GM19467 (cell line): Measurements from ENCODE around the gene DIDO1.
"Not testable (repeated sequence)": the region's sequence is repeated elsewhere in the genome, so short reads cannot be mapped to it uniquely, and the experiment has no call there.

ENCODE experiments used
- ATAC-seq: cut with Tn5 transposase; IDR thresholded peaks from one replicate; pipeline ENCODE4 v1.9.1; 2021; ENCODE audit warnings: mild to moderate bottlenecking, moderate library complexity; ENCODE audit not compliant: unreplicated experiment

Gene DIDO1

GRCh38 chr20:62881662-62882395, 44.5 kb downstream of the DIDO1 start:
- no peak for ATAC-seq

- no peak for ATAC-seq
Observed at GRCh38 chr20:62880935-62881661, 45.2 kb downstream of the DIDO1 start.

- no peak for ATAC-seq
Observed at GRCh38 chr20:62880147-62880934, 46.0 kb downstream of the DIDO1 start.

DNA sequence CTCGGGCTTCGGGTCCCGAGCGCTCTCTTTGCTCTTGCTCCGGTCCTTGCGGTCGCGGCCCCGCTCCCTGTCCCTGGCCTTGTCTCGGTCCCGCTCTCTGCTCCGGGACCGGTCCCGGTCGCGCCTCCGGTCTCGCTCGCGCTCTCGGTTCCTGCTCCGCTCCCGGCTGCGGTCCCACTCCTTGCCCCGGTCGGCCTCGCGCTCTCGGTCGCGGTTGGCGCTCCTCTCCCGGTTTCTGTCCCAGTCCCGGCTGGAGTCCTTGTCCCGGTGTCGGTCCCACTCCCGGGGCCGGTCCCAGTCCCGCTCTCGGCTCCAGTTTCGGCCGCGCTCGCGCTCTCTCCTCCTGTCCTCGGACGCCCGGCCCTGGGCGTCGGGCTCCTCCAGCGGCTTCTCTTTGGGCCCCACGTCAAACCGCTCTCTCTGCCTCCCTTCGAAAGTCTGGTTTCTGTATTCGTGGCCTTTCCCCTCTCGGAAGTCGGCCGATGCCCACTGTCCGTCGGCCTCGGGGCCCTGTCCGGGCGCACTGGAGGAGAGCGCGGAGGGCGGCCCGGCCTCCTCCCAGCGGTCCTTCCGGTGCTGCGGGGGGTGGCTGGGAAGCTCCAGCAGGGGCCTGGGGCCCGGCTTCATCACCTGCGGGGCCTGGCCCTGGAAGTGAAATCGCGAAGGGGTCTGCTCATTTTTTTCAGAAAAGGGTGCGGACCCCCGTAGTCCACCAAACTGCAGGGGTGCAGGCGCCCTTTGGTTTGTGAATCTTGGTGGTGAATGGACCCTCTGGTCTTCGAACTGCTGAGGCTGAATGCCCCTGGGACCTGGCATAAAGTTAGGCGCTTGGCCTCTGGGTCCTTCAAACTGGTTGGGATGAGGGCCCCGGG, 46.8 kb downstream of the DIDO1 start:
- no peak for ATAC-seq

- ATAC-seq = no peak
Observed at GRCh38 chr20:62878244-62879038, 47.9 kb downstream of the DIDO1 start.

DNA sequence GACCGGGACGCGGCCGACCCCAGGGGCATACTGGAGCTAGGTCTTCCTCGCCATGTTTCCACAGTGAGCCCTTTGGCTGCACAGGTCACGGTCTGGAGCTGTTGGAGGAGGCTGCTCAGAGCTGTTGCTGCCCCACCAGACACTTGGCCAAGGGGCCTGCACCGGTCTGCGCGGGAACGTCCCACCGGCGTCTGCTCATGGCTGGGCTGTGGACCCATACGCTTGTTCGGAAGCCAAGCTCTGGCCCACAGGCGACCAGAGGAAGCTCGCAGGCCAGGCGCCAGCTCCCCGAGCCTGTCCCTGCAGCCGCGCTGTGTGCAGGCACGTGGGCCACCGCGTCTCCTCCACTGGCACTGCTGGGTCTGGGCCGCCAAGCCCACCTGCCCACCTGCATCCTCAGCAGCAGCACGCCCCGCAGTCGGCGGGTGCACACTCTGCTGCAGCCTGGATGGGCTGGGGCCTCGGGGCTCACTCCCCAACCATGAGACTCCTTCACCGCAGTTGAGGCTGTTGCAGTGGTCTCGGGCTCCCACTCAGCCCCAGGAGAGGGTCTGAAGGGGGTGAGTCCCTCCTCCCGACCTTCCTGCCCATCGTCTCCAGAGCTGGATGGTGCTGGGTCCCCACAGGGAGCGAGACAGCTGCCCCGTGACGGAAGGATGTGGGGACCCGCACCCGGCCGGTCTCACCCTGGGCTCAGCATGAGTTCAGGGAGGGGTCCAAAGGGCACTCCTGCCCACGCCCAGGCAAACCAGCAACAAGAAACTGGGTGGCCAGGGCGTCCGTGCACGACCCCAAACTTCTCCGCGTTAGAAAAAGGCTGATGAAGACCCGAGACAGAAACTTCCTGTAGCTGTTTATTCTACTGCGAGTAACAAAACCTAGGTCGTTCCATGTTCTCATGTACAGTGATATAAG, 49.1 kb downstream of the DIDO1 start:
- ATAC-seq = no peak

GRCh38 chr20:62876501-62876901, 49.8 kb downstream of the DIDO1 start:
- ATAC-seq = no peak

DNA sequence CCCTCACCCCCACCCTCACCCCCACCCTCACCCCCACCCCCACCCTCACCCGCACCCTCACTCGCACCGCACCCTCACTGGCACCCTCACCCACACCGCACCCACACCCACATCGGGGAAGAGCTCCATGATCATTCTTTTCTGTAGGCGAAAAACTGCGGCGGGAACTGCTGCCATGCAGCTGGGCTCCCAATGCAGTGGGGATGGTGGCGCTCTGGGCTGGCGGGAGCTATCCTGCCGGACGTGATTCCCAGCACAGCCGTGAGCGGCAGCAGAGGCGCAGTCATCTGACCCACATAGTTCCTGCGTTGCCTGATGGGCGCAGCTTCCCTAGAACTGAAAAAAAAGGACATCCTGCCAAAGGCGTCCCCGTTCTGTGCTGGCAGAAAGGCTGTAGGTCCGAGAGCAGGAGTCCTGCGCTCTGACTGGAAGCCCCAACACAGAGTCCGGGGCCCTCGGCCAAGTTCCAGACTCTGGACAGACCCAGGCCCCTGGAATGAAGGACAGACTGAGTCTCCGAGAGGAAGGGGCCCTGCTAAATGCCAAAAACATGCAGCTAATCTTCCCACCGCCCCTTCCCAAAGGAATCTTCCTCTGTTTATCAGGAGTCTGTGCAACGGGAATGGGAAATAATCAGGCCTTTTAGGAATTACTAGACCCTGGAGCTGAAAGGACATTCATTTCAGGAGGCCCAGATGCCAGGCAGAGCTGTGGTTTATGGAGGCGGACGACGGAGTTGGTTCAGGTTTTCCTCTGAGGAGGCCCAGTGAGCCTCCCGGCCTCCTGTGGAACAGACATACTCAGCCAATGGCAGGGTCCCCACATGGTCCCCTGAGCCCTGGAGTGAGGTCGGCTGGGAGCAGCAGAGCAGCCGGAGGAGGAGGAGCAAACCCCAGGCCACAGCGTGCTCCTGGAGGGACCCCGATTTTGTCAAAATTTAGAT, 50.6 kb downstream of the DIDO1 start:
- no peak for ATAC-seq

DNA sequence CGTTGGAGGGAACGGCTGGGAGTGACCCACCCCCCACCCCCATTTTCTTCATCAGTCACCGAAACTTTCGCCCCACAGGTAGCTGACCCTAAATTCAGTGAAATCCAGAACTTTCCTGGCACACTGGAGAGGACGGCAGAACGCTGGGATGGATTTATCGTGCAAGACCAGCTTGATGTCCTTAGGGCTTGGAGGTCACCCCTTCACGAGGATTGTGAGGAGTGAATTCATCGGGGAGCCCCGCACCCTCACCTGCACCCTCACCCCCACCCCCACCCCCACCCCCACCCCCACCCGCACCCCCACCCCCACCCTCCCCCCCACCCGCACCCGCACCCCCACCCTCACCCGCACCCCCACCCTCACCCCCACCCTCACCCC, 51.4 kb downstream of the DIDO1 start:
- no peak for ATAC-seq

DNA sequence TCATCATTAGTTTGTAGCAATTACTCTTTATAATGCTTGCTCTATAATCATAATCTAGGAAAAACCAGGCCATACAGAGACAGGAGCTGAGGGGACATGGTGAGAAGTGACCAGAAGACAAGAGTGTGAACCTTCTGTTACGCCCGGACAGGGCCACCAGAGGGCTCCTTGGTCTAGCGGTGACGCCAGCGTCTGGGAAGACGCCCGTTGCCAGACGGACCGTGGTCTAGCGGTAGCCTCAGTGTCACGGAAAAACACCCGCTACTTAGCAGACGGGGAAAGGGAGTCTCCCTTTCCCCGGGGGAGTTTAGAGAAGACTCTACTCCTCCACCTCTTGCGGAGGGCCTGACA, 52.6 kb downstream of the DIDO1 start:
- ATAC-seq = not testable (repeated sequence)

DNA sequence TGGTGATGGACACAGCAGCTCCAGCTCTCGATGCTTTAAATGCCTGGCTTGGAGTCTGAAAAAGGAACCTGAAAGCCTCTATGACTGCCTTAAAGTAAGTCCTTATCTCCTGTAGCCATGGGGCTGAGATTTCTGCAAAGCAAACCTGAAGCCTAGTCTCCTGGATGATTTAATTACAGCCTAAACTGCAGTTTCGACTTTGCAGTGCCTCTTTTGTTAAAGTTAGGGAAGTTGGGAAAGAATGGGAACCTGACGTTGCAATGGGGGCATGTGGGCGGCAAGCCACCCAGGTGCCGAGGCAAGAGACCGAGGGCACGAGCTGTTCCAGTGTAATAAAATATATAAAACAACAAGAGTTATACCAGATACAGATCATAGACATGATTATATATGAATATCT, 53.0 kb downstream of the DIDO1 start:
- ATAC-seq = no peak

DNA sequence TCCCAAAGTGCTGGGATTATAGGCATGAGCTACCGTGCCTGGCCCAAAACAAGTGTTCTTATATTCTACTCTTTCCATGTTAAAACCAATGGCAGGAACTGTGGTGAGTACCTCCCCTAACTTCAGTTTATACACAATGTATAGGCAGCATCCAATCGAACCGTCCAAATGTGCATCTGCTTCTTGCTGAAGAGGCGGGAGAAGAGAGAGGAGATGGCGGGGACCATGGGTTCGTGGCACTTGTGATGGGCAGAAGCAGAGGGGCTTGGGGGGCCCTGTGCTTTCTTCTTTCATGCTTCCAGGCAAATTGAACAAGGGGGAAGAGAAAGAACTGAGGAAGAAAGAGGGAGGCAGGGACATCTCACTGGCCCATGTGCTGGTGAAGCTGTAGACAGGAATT, 53.4 kb downstream of the DIDO1 start:
- ATAC-seq = no peak

- no peak for ATAC-seq
Observed at GRCh38 chr20:62872184-62872847, 54.0 kb downstream of the DIDO1 start.

DNA sequence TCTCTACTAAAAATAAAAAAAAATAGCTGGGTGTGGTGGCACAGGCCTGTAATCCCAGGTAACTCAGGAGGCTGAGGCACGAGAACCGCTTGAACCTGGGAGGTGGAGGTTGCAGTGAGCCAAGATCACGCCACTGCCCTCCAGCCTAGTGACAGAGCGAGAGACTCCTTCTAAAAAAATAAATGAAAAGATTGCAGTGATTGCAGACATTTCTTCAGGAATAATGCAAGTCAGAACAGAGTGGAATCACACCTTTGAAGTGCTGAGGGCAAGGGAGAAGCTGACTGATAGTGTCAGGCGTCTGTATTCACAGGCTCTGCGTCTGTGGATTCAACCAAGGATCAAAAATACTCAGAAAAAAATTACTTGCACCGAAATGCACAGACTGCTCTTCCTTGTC, 62.1 kb downstream of the DIDO1 start:
- ATAC-seq = no peak

DNA sequence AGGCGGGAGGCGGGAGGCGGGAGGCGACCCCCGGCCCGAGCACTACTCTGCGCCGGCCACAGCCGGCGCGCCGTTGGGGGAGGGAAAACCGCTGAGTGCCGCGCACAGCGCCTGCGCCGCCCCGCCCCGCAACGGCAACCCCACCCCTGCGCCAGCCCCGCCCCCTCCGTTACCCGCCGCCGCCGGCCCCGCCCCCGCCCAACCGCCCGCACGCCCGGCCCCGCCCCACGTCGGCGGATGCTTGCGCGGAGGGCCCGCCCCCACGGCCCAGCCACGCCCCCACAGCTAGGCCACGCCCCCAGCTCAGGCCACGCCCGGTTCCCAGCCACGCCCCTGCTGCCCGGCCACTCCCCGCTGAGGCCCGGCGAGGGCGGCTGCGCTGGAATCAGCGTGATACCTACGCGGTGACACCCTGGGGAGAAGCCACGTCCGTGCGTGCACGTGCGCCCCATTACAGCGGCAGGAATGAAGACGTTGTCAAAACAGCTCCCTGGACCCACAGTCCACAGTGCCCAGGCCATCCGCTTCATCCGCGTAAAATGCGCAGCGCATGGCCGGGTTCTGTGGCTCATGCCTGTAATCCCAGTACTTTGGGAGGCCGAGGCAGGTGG, 64.5 kb downstream of the DIDO1 start, which contains the start of gene TCFL5:
TCFL5 (minus strand) TSS at position 97 of the 611 bp plus-strand sequence. CDS start 152 bp downstream, outside the sequence.
- peak; percentile 59 for ATAC-seq

DNA sequence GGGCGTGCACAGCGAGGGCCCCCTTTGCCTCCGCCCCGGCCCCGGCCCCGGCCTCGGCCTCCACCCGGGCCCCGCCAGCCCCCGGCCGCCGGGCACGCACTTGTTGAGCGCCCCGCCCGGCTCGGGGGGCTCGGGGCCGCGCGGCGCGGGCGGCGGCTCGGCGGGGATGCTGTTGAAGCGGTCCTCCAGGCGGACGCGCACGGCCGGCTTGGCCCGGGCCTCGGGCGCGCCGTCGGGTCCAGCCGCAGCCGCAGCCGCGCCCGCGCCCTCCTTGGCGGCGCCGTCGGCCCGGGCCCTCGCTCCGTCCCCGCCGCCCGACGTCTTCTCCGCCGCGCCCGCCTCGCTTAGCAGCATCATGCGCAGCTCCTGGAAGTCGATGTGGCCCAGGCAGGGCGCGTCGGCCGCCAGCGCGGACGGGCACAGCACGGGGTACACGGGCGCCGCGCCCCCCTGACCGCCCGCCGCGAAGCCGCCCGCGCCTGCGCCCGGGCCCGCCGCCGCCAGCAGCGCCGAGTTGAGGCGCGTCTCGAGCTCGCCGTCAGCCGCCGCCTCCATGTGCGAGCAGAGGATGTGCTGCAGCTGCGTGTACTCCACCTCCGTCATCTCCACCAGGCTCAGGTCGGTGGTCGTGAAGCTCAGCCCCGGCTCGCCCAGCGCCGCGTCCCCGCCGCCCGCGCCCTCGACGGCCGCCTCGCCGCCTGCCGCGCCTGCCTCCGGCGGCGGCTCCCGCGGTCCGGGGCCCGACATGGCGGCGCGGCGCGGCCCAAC, 65.2 kb downstream of the DIDO1 start:
- peak; percentile 28 for ATAC-seq
